ENCODE results near the gene ARL8B.

Gene ARL8B

DNA sequence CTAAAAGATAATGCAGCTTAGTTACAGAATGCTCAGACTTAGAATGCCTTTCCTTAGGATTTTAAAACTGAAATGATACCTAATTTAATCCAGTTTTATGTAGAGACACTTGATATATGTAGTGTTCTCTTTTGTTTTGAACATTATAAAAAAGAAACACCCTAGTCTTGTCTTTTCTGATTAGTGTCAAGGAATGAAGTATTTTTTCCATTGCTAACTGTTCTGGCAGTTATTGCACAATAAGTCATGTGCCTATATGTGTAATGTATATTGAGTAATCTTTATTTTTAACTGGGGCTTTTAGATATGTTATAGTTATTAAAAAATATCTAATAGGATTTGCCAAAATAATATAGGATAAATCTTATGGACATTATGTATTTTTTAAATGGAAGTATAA is 4.5 kb downstream of the ARL8B start:
- Histone ChIP-seq H3K27ac (no peak overlapping the region), H3K27me3 (no peaks in the 10 kb centered on the region), H3K4me3 (no peak overlapping the region), H3K9me3 (no peaks in the 10 kb centered on the region), H3K4me1 (peaks cover 0 to 63% (median 29%) of the 10 kb centered on the region in 4 donors), H3K36me3 (no peaks in the 10 kb centered on the region)
- DNase-seq = no peak
- intact Hi-C loops (cut with DNase I; ENCODE audit: low total_unique reads) = no loop called here
- TF ChIP-seq, protein P1, sequence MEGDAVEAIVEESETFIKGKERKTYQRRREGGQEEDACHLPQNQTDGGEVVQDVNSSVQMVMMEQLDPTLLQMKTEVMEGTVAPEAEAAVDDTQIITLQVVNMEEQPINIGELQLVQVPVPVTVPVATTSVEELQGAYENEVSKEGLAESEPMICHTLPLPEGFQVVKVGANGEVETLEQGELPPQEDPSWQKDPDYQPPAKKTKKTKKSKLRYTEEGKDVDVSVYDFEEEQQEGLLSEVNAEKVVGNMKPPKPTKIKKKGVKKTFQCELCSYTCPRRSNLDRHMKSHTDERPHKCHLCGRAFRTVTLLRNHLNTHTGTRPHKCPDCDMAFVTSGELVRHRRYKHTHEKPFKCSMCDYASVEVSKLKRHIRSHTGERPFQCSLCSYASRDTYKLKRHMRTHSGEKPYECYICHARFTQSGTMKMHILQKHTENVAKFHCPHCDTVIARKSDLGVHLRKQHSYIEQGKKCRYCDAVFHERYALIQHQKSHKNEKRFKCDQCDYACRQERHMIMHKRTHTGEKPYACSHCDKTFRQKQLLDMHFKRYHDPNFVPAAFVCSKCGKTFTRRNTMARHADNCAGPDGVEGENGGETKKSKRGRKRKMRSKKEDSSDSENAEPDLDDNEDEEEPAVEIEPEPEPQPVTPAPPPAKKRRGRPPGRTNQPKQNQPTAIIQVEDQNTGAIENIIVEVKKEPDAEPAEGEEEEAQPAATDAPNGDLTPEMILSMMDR (IDR thresholded peaks at IDR 0.05) = no peak

DNA sequence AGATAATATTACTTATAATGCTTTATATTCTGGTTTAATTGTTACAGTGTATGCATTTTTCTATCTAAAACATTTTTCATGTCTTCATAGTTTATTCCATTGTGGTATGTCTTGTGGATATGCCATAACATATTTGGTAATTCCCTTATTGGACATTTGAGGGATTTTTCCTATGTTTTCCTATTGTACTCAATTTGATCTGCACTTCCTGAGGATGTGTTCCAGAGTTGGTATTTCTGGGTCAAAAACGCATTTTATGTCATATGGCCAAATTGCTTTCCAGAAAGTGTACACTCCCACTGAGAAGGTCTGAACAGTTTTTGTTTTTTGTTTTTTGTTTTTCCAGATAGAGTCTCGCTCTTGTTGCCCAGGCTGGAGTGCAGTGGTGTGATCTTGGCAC is 6.8 kb downstream of the ARL8B start:
- Histone ChIP-seq H3K36me3 (no peaks in the 10 kb centered on the region), H3K27me3 (no peaks in the 10 kb centered on the region), H3K27ac (no peak overlapping the region), H3K4me3 (no peak overlapping the region), H3K9me3 (no peaks in the 10 kb centered on the region), H3K4me1 (peaks cover 0 to 71% (median 27%) of the 10 kb centered on the region in 4 donors)
- no peak for DNase-seq
- TF ChIP-seq, protein P1 (IDR thresholded peaks at IDR 0.05) = no peak
- intact Hi-C loops (cut with DNase I; ENCODE audit: low total_unique reads) = no loop called here

DNA sequence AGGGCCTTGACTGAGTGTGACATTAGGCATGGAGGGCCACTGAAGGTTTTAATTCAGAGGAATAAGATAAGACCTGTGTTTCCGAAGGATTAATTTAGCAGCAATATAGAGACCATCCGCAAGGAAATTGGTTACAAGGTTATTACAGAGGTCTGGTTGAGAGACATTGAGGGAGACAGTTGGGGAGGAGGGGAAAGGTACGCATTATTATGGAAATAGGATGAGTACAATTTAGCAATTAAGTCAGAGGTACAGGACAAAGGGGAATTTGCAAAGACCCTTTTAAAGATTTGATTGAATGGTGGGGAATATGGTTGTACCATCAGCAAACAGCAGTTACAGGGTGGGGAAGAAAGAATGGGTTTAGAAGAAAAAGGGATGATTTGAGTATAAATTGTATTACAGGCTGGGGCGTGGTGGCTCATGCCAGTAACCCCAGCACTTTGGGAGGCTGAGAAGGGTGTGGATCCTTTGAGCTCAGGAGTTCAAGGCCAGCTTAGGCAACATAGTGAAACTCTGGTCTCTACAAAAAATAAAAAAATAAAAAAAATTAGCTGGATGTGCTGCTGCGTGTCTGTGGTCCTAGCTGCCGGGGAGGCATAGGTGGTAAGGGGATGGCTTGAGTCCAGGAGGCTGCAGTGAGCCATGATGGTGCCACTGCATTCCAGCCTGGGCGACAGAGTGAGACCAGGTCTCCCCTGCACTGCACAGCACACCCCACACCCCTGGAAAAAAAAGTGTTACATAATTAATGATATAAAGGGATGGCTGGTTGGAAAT is 11.3 kb downstream of the ARL8B start:
- H3K4me3 ChIP-seq = no peak overlapping the region
- DNase-seq = no peak
- H3K27ac ChIP-seq = no peak overlapping the region
- H3K36me3 ChIP-seq = no peaks in the 10 kb centered on the region
- H3K27me3 ChIP-seq = no peaks in the 10 kb centered on the region
- intact Hi-C loops (cut with DNase I; ENCODE audit: low total_unique reads) = no loop called here
- H3K9me3 ChIP-seq = no peaks in the 10 kb centered on the region
- TF ChIP-seq, protein P1 (IDR thresholded peaks at IDR 0.05) = no peak
- H3K4me1 ChIP-seq = peaks cover 0 to 66% (median 32%) of the 10 kb centered on the region in 4 donors

DNA sequence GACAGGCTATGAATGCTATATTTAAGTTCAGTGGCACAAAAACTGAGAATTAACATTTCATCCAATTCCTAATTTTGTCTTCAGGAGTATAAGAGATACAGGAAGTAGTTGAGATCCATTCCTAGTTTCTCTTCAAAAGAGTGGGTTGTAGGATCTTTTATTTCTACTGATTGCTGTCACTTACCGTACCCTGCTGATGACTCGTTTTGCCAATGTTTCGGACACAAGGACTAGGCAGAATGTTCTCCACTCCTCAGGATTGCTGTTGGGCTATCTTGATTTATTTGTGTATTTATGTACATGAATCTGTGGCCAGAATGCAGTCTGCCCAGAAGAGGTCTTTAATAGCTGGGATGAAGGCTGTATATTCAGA is 11.9 kb downstream of the ARL8B start:
- H3K27me3 ChIP-seq = no peaks in the 10 kb centered on the region
- H3K36me3 ChIP-seq = no peaks in the 10 kb centered on the region
- H3K4me3 ChIP-seq = no peak overlapping the region
- intact Hi-C loops (cut with DNase I; ENCODE audit: low total_unique reads) = no loop called here
- TF ChIP-seq, protein P1 (IDR thresholded peaks at IDR 0.05) = no peak
- H3K27ac ChIP-seq = no peak overlapping the region
- H3K9me3 ChIP-seq = no peaks in the 10 kb centered on the region
- DNase-seq = no peak
- H3K4me1 ChIP-seq = peaks cover 0 to 68% (median 36%) of the 10 kb centered on the region in 4 donors

DNA sequence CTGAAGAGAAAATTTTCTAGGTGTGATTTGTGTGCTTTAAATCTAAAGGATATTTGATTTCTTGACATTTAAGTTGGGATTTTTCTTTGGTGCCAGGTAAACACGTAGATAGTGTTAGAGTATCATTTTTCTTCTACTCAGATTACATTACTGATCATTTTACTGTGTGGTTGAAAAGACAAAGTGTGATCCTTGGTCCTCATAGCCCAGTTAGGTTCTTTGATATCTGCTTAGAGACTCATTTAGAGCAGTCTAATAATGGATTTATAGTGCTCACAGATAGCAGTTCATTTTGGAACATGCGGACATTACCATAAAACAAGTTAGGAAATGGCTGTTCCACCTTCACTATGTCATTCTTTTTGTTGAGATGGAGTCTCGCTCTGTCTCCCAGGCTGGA is 12.4 kb downstream of the ARL8B start:
- no peak overlapping the region for H3K4me3 ChIP-seq
- no peaks in the 10 kb centered on the region for H3K36me3 ChIP-seq
- no peaks in the 10 kb centered on the region for H3K9me3 ChIP-seq
- no peak for DNase-seq
- TF ChIP-seq, protein P1 (IDR thresholded peaks at IDR 0.05) = no peak
- no peaks in the 10 kb centered on the region for H3K27me3 ChIP-seq
- intact Hi-C loops (cut with DNase I; ENCODE audit: low total_unique reads) = no loop called here
- H3K4me1 ChIP-seq = peaks cover 0 to 68% (median 41%) of the 10 kb centered on the region in 4 donors
- H3K27ac ChIP-seq = no peak overlapping the region

Measured in tibial artery (tissue), 4 donors.